ENCODE data around the gene MROH2A.

The MROH2A gene

GRCh38 chr2:233769260-233769659 is 8.9 kb upstream of the MROH2A start:
- no peak for TF ChIP-seq CTCF (conservative IDR thresholded peaks at IDR 0.05; ENCODE audit: low read length)
- DNase-seq (ENCODE audit: low read depth): no peak
- no peak overlapping the region for H3K4me3 ChIP-seq (ENCODE audit: low read length)

GRCh38 chr2:233772153-233772552 is 6.0 kb upstream of the MROH2A start:
- no peak for DNase-seq (ENCODE audit: low read depth)
- H3K4me3 ChIP-seq (ENCODE audit: low read length): no peak overlapping the region
- no peak for TF ChIP-seq CTCF (conservative IDR thresholded peaks at IDR 0.05; ENCODE audit: low read length)

- TF ChIP-seq CTCF (conservative IDR thresholded peaks at IDR 0.05; ENCODE audit: low read length): no peak
- DNase-seq (ENCODE audit: low read depth): no peak
- no peak overlapping the region for H3K4me3 ChIP-seq (ENCODE audit: low read length)
Observed at GRCh38 chr2:233772583-233772982, 5.5 kb upstream of the MROH2A start.

GRCh38 chr2:233773854-233774253 is 4.3 kb upstream of the MROH2A start:
- TF ChIP-seq CTCF (conservative IDR thresholded peaks at IDR 0.05; ENCODE audit: low read length): no peak
- no peak overlapping the region for H3K4me3 ChIP-seq (ENCODE audit: low read length)

GRCh38 chr2:233775414-233775813 is 2.7 kb upstream of the MROH2A start:
- TF ChIP-seq CTCF (conservative IDR thresholded peaks at IDR 0.05; ENCODE audit: low read length): no peak
- H3K4me3 ChIP-seq (ENCODE audit: low read length): no peak overlapping the region
- no peak for DNase-seq (ENCODE audit: low read depth)

More at GRCh38 chr2:233773854-233774253, 4.3 kb upstream of the MROH2A start:
- DNase-seq (ENCODE audit: low read depth): no peak

GRCh38 chr2:233779722-233780121 is 1.6 kb downstream of the MROH2A start:
- H3K4me3 ChIP-seq (ENCODE audit: low read length): no peak overlapping the region
- no peak for DNase-seq (ENCODE audit: low read depth)
- no peak for TF ChIP-seq CTCF (conservative IDR thresholded peaks at IDR 0.05; ENCODE audit: low read length)

GRCh38 chr2:233780771-233781170 is 2.6 kb downstream of the MROH2A start:
- H3K4me3 ChIP-seq (ENCODE audit: low read length): no peak overlapping the region
- TF ChIP-seq CTCF (conservative IDR thresholded peaks at IDR 0.05; ENCODE audit: low read length): no peak
- no peak for DNase-seq (ENCODE audit: low read depth)

Measured in AG10803 (cell line).